HG03571 (cell line): ENCODE data around the gene ILDR2.
A peak's percentile ranks its signal among the peaks of the same experiment; 100 is the strongest.

Experiments
- ATAC-seq: cut with Tn5 transposase; IDR thresholded peaks from one replicate; pipeline ENCODE4 v1.9.1; 2021; ENCODE audit not compliant: unreplicated experiment

ILDR2 gene

DNA sequence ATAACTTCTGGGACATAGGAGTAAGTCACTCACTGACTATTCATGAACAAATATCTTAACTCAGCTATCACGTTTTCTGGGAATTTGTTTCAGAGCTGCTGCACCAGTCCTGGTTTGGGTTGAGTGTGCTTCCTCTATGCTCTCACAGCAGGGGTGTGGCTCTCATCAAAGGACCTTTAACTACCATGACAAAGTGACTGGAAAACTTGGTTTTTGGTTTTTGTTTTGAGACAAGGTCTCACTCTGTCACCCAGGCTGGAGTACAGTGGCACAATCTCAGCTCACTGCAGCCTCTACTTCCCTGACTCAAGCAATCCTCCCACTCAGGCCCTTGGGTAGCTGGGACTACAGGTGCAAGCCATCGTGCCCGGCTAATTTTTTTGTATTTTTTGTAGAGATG lies 4.1 kb downstream of the ILDR2 start:
- ATAC-seq: no peak

DNA sequence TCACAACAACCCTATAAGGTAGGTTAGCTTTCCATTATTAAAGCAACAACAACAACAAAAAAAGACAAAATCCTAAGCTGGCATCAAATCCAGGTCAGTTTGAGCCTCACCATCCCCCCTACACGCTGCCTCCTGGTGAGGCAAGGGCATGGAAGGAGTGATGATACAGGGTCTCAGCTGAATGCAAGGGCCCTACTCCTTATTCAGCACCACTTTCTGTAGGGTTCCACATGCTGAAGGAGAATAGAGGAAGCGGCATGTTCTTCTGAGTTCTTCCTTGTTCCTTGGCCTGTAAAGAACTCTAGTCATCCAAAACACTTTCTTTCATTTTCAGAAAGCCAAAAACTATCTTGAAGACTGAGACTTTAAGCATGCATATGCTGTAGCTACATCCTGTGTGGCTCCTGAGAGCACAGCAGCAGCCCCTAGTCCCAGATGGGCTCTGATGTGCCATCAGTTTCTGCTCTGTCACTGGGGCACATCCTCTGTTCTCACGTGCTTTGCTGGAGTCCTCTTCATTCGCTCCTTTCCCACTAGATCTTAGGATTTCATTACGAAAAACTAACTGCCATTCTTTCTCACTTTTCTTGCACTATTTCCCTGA lies 6.2 kb downstream of the ILDR2 start:
- ATAC-seq: peak; percentile 91

DNA sequence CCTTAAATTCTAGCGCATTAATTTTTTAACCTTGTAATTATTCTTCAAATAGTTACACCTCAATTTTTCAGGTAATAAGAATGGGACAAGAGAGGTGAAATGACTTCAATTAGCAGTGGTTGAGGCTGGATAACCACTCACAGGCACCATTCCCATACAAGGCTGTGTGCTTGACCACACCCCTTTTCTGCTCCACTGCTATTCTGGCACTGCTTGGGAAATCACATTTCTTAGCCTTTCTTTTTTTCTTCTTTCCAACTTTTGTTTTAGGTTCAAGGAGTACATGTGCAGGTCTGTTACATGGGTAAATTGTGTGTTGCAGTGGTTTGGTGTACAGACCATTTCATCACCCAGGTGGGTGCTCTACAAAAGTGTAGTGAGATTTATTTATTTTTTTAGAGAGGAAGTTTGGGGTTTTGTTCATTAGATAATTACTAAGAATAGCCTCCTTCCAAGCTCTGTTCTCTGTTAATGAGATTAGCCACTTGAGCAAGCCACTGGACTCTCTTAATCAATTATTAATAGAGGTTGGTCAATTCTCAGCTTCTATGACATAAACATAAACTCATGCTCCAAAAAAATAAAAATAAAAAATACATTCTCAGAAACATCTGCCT lies 14.4 kb downstream of the ILDR2 start:
- ATAC-seq: peak; percentile 76

DNA sequence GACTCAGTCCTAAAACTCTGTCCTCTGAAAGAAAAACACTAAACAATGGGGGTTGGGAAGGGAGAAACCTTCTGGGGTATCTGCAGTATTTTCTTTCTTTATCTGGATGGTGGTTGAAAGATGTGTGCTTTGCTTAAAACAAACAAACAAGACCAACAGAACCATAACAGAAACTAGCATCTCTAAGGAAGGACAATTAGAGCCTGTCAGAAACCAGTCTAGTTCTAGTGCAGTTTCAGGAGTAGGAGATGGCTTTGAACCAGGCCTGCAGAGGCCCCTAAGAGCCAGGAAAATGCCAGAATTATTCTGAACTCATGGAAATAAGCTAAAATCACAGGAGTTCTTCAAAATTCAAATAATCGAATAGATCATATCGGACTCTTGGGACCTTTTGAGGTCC lies 18.5 kb downstream of the ILDR2 start:
- no peak for ATAC-seq

DNA sequence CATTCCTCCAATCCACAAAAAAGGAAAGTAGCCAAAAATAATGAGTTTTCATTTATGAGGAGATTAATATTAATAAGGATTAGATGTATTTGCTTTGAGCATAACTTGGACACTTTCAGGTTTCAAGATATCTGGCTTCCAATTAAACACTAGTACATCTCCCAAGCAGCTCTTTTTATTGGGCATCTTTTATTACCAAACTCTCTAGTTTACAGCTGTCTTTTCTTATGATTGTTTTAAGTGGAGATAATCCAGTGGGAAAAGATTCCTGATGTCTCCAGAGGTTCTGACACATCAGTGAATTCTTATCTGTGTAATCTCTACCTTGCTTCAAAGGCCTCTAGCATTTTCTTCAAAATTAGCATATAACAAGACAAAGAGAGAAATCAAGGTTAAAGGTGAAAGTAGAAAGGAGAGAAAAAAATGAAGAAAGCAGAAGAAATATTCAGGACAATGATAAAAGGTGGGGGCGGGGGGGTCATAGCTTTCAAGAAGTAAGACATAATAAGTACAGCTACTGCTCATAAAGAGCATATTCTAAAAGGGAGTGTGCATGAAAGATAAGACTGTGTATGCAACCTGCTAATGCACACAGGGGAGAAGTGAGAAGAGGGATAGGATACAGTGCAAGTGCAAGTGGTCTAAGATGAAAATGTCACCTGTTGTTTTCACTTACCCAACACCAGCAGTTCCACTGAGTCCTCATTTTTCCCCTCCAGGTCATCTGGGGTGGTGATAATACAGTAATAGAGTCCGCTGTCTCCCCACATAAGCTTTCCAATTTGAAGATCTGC lies 19.1 kb downstream of the ILDR2 start:
- ATAC-seq: no peak

DNA sequence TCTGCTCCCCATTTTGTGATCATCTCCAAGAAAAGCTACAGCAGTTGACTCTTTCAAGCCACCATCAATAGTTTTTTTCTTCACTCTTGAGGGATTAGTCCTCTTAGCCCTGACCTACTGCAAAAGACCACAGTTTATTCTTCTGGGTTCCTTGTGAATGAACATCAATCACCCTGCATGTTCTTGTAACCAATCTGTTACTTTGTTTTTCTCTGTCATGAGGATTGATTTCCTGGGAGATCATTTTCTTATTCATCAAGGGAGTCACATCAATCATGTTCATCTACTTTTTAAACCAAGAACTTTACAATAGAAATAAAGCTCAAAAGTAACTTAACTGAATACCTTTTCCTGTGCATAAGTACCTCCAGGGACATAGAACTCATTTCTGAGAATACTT lies 21.8 kb downstream of the ILDR2 start:
- no peak for ATAC-seq

DNA sequence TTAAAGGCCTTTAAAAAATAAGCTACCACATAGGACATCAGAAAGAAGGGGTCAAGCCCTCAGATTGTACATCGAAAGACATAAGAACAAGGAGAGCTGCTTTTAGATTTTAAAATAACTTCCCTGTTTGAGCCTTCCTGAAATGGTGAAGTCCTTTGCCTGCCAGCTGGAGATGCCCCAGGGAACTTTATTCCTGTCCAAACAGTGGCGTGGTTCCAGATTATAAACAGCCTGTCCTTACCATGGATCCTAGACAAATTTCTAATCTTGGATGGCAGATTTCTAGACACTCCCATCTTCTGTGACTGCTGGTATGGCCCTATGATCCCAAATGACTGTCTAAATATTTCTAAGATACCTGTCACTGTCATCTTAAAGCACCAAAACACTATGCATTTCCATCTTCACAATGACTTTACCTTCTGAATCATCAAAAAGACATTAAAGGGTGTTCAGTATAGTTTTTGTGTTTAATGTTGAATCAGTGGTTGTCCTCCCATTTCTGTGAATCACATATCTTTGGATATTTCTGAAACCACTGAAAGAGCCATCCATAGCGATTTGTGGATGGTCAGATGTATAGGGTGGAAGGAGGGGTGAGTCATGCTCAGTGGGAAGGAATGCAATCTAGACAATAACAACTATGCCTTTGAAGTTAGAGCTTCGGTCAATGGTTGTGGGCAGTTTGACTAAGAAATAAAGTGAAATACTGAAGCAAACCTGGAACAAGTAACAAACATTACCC lies 23.2 kb downstream of the ILDR2 start:
- ATAC-seq: no peak

DNA sequence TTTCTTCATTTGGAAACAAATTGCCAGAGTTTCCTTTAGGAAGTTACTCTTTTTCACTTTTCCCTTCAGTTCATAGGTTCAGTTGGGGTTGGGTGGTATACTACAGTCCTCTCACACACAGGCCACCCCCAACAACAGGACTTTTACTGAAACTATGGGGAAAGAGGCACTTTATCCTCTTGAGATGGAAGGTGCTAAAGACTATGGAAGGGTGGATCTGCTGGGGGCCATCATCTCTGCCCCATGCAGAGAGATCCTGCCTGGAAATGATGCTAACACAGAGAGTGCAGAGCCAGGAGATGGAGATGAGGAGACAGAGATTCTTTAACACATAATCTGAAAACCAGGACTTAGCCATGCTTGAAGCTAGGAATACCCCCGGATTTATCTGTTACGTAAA lies 24.3 kb downstream of the ILDR2 start:
- ATAC-seq: no peak

DNA sequence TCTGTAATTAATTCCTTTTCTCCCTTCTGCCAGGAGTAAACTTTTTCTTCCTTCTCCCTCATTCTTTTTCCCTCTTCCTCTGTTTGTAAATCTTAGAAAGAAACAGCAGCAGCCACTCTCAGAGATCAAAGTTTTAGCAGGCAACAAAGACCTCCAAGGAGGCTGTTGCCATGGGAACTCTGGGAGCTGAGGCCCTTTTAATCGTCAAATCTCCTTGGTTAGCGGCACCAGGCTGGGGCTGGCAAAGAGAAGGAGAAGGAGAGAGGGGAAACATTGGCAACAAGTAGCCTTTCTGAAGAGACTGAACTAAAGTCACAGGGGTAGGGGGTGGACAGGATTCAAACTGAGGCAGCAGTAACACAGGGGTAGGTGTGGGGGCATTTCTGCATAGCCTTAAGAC lies 25.2 kb downstream of the ILDR2 start:
- ATAC-seq: no peak

DNA sequence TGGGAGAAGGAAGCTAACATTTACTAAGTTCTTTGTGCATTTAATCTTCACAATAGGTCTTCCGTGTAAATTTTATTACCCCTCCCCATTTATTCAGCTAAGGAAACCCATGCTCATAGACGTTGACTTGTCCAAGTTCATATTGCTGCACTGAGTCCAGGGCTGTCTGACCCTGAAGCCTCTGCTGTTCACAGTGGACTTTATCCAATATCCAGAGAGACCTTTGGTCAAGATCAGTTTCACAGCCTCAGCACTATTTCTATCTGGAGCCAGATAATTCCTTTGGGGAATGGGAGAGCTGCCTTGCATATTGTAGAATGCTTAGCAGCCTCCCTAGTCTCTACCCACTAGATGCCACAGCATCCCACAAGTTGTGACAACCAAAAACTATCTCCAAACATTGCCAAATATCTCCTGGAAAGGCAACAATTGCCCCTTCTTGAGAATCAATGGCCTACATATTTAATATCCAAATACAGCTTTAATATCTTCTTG lies 26.4 kb downstream of the ILDR2 start:
- ATAC-seq: no peak

DNA sequence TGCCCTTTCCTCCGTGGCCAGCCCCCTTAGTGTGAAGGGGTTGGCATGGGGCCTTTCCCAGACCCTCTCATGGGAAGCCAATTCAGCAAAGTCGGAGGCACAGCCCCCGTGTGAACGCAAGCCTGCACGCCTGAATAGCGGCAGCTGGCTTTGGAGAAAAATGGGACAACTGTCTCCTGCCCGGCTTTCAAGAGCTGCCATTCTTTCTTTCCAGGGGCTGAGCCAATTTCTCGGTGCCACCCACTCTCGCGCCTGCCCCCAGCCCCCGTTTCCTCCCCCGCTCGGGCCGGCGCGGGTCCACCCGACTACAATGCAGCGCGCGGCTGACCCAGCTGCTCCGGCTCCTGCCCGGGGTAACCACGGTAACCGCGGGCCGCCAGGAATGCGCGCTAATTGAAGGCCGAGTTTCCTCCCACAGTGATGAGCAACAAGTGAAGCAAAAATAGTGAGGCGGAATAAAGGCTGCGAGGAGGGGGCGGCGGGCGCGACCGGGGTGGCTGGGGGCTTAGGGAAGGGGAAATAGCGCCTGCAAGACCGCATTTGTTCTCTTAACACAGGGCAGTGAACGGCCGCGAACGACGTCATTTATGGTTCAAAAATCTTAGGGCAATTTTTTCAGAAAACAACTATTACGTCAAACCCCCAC lies 27.8 kb downstream of the ILDR2 start:
- ATAC-seq: no peak

DNA sequence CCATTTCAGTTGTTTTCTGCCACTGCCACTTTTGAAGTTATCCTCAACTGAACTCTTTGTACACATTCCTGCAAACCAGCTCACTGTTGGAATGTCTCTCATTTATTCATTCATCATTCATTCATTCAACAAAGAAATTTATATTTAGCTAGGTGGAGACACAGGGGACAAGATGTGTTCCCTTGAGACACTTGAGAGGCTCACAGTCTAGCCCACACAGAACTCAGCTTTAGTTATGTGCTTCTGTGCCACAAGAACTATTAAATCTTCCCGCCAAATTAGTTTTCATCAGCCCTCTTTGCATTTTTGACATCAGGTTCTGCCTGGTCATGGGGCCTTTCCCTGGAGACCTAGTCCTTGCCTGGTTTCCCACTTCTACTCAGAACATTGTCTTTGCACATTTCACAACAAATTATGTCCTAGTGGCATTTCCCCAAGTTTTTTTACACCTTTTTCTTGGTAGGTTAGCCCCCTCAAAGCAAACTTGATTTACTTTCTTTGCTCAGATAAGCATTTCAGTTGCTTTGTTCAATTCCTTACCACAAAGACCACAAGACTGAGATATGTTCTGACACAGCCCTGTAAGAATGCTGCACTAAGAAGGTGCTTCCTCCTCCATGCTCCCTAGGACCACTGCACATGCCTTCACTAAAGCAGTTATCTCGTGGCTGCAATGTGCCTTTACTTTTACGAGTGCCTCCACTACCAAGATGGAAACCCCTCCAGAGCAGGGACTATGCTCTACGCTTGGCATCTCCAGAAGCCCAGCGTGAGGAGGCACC lies 31.0 kb downstream of the ILDR2 start:
- ATAC-seq: no peak

DNA sequence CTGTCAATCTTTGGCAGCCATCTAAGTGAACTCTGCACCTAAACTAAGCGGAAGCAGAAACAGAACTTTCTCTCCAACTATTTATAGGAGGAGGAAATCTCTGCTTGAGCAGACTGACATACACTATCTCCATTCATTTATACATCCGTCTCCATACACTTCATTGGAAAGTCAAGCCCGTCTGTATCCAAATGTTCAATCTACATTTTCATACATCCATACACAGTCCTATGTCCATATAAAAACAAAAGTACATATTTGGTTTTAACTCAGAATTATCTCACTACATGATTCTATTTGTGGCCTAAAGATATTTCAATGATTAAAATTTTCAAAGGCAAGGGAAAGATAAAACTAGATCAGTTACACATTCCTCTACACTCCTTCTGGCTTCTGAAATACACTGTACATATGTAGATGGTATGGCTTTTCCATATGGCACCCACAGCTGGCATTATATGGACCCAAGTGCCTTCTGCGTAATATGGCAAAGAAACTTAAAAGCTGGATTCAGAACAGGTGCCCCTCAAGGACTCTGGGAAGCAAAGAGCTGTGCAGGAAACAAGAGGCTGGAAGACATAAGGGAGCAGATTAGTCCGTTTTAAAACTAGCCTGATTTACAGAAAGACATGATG lies 35.5 kb downstream of the ILDR2 start:
- no peak for ATAC-seq

DNA sequence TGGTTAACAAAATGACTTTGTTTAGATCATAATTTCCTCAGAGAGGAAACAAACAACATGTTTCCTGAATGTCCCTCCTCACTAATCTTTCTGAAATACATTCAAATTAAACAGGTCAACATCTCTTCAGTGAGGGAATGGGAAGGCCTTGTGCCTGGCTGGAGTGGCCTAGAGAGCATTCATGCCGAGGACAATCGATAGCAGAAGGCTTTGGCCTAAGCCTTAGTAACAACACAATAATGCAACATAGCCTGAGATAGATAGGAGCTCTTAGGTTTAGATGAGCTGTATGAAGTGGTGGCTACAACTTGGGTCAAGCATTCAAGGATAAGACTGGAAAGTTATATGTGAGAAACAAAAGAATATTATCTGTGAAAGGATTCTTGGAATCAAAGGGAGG lies 37.4 kb downstream of the ILDR2 start:
- no peak for ATAC-seq

DNA sequence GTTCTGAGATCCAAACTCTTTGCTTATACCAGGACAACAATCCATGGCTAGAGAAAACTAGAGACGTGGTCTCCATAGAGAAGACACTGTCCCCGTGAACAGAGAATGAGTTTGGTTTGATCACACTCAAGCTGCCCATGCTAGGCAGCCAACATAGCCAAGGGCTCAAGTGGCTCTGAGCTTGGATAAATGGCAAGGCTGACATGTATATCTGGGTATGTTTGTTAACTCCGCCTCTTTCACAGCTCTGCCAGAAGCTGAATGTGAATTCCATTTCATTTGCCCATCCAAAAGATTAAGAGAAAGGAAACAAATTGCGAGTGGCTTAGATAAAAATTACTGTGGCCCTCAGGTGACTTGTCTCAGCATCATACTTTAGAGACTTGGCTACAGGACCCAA lies 38.0 kb downstream of the ILDR2 start:
- no peak for ATAC-seq

DNA sequence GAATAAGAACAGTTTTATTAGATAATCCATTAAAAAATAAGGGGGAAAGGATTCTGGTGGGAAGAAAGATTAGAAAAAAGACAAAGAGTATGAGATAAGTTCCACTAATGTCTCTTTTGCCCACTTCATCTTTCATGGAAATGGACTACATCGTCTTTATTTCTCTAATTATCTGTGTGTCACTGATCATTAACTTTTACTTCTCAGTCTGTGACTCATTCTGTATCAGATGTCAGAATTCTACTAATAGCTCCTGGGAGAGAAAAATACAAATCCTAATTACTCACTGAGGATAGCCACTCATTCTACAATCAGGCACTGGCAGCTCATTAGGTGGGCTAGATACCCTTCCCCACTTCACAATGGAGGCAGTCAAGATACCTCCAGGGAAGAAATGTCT lies 41.7 kb downstream of the ILDR2 start:
- ATAC-seq: no peak

DNA sequence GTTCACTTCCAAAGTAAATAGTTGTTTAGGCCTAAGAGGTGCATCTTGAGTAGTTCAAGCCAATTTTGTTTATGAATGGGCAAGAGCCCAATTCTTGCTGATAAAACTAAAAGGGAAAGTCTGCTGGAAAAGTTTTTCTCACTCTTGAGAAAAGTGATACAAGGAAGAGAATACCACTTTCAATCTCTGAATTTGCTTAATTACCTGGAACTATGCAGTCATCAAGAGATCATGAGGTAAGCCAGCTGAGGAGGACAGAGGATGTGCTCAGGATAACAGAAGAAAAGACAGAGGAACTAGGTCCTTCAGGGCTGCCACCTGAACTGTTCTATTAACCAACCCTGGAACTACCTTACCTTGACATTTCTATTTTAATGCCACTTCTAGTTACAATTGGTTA lies 42.2 kb downstream of the ILDR2 start:
- ATAC-seq: no peak

DNA sequence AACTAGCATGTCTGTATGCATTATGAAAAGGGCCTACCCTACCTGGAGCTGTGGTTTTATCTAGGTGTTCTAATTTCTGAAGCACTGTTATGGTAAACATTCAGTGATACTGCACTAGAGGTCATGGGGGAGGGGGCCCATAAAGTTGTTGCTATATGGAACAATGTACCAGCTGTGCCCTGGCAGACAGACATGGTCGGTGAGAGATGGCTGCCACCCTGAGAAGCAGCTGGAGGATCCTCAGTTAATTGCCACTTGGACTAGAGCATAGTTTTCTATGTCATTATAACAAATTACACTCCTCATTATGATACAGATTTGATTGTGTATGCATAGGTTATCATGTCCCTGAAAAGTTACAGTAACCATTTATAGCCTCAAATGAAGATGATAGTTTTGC lies 45.4 kb downstream of the ILDR2 start:
- ATAC-seq: no peak

DNA sequence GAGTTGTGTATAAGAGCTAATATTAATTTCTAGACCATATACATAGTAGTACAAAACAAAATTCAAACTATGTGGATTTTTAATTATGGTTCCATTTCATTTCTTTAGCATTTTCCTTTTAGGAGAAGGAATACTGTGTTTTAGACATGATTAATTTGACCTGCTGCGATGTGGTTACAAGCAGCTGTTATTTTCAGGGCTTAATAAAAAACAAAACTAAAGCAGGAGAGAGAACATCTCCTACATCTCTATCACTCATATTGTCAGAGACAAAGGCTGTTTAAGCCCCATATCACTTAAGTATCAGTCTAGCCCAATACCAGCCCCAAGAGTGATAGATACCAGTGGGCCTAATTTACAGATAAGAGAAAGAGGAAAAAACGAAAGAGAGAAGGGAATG lies 47.6 kb downstream of the ILDR2 start:
- ATAC-seq: no peak
